WTC11 (cell line): ENCODE data around the gene TRNP1. TPM values are rescaled to one million over a fixed set of nuclear protein-coding genes. Genes with fewer than 3 reads are reported as not detected.

Experiments
- ATAC-seq: fragments of 200-7000 bp; cut with Tn5 transposase; 2 replicates; pipeline ENCODE4 v1.10.0; 2021; ENCODE audit warnings: mild to moderate bottlenecking, moderate library complexity
- CTCF ChIA-PET: fragments of 300-600 bp; sonication (Branson Sonifier 250); formaldehyde crosslinking; loops from one replicate; lab custom pipeline; 2021; ENCODE audit warnings: antibody characterized with exemption; lab: Charles Lee
- POLR2A ChIA-PET: fragments of 350-600 bp; sonication (Branson Sonifier 250); formaldehyde crosslinking; loops from one replicate; lab custom pipeline; 2021; ENCODE audit warnings: antibody characterized with exemption; lab: Charles Lee
- DNase-seq: peaks from one replicate; pipeline ENCODE4 v3.0.0; 2021; ENCODE audit warnings: low spot score
- H3K27ac Mint-ChIP-seq: 2 replicates; pipeline ENCODE4 v1.8.0; 2021; ENCODE audit warnings: mixed read lengths
- H3K27me3 Mint-ChIP-seq: 2 replicates; pipeline ENCODE4 v1.8.0; 2021; ENCODE audit warnings: low read depth, mild to moderate bottlenecking, moderate library complexity, mixed read lengths
- H3K36me3 Mint-ChIP-seq: 2 replicates; pipeline ENCODE4 v1.8.0; 2021; ENCODE audit warnings: mixed read lengths
- H3K4me1 Mint-ChIP-seq: 2 replicates; pipeline ENCODE4 v1.8.0; 2022; ENCODE audit warnings: mixed read lengths
- H3K4me3 Mint-ChIP-seq: 2 replicates; pipeline ENCODE4 v1.8.0; 2021; ENCODE audit warnings: mild to moderate bottlenecking, moderate library complexity, mixed read lengths
- H3K9me3 Mint-ChIP-seq: 2 replicates; pipeline ENCODE4 v1.8.0; 2021; ENCODE audit warnings: mixed read lengths
- CBFB ChIP-seq: sonication (generic); formaldehyde crosslinking; IDR thresholded peaks from 2 replicates; pipeline ENCODE4 v1.8.1; 2022; ENCODE audit warnings: mild to moderate bottlenecking, low read depth, missing genetic modification reagents
- GABPB1 ChIP-seq: sonication (generic); formaldehyde crosslinking; IDR thresholded peaks from 2 replicates; pipeline ENCODE4 v1.8.1; 2023; ENCODE audit warnings: mild to moderate bottlenecking, missing genetic modification reagents
- NR1H2 ChIP-seq: sonication (generic); formaldehyde crosslinking; IDR thresholded peaks from 2 replicates; pipeline ENCODE4 v1.9.0; 2021; ENCODE audit warnings: mild to moderate bottlenecking, moderate library complexity, missing genetic modification reagents
- NR2C2 ChIP-seq: sonication (generic); formaldehyde crosslinking; IDR thresholded peaks from 2 replicates; pipeline ENCODE4 v1.8.0; 2022; ENCODE audit warnings: mild to moderate bottlenecking, missing genetic modification reagents
- SMAD3 ChIP-seq: sonication (generic); formaldehyde crosslinking; IDR thresholded peaks from 2 replicates; pipeline ENCODE4 v1.8.0; 2022; ENCODE audit warnings: missing genetic modification reagents, mild to moderate bottlenecking, borderline replicate concordance
- SOX15 ChIP-seq: fragments of 250-450 bp; sonication (Bioruptor Pico); IDR thresholded peaks from 2 replicates; pipeline ENCODE4 v1.9.0; 2021; ENCODE audit warnings: mild to moderate bottlenecking
- TCF7 ChIP-seq: sonication (generic); formaldehyde crosslinking; IDR thresholded peaks from 2 replicates; pipeline ENCODE4 v1.8.0; 2022; ENCODE audit warnings: mild to moderate bottlenecking, low read depth, missing genetic modification reagents, moderate library complexity
- ZBTB21 ChIP-seq: sonication (generic); formaldehyde crosslinking; IDR thresholded peaks from 2 replicates; pipeline ENCODE4 v1.8.1; 2023; ENCODE audit warnings: mild to moderate bottlenecking, missing genetic modification reagents, borderline replicate concordance
- ZNF138 ChIP-seq: sonication (generic); formaldehyde crosslinking; conservative IDR thresholded peaks from 2 replicates; pipeline ENCODE4 v1.8.1; 2022; ENCODE audit warnings: mild to moderate bottlenecking, moderate library complexity, missing genetic modification reagents
- ZNF396 ChIP-seq: fragments of 250-450 bp; sonication (Bioruptor Pico); IDR thresholded peaks from 2 replicates; pipeline ENCODE4 v1.8.0; 2021; ENCODE audit warnings: mild to moderate bottlenecking, moderate library complexity, borderline replicate concordance
- ZNF416 ChIP-seq: fragments of 250-450 bp; sonication (Bioruptor Pico); IDR thresholded peaks from 2 replicates; pipeline ENCODE4 v1.9.0; 2021; ENCODE audit warnings: mild to moderate bottlenecking, inconsistent platforms
- total RNA-seq: library from RNA; stranded (reverse); gene quantifications from 3 replicates; pipeline ENCODE4 v1.2.3, GENCODE V29; 2021
- TF ChIP-seq, protein P1 (sequence below): sonication (generic); formaldehyde crosslinking; IDR thresholded peaks from 2 replicates; pipeline ENCODE4 v1.8.1; 2022; ENCODE audit warnings: missing genetic modification reagents, borderline replicate concordance
- TF ChIP-seq, protein P2 (sequence below): fragments of 250-450 bp; sonication (Bioruptor Pico); IDR thresholded peaks from 2 replicates; pipeline ENCODE4 v1.9.0; 2021; ENCODE audit warnings: mild to moderate bottlenecking
- TF ChIP-seq, protein P3 (sequence below): sonication (generic); formaldehyde crosslinking; IDR thresholded peaks from 2 replicates; pipeline ENCODE4 v1.8.1; 2022; ENCODE audit warnings: low read depth, mild to moderate bottlenecking, moderate library complexity, missing genetic modification reagents, borderline replicate concordance
- TF ChIP-seq, protein P4 (sequence below): sonication (generic); formaldehyde crosslinking; IDR thresholded peaks from 2 replicates; pipeline ENCODE4 v1.8.1; 2023; ENCODE audit warnings: mild to moderate bottlenecking, missing genetic modification reagents, moderate library complexity
- TF ChIP-seq, protein P5 (sequence below): sonication (generic); formaldehyde crosslinking; IDR thresholded peaks from 2 replicates; pipeline ENCODE4 v1.8.1; 2023; ENCODE audit warnings: mild to moderate bottlenecking, missing genetic modification reagents, moderate library complexity
- TF ChIP-seq, protein P6 (sequence below): fragments of 200-600 bp; IDR thresholded peaks from 2 replicates; pipeline ENCODE4 v1.8.0; 2022; ENCODE audit warnings: antibody characterized with exemption
- TF ChIP-seq, protein P7 (sequence below): sonication (generic); formaldehyde crosslinking; IDR thresholded peaks from 2 replicates; pipeline ENCODE4 v1.8.1; 2023; ENCODE audit warnings: mild to moderate bottlenecking, moderate library complexity, missing genetic modification reagents

Gene TRNP1
- total RNA-seq, 1 experiment from 2014 or later = 37.6 TPM

DNA sequence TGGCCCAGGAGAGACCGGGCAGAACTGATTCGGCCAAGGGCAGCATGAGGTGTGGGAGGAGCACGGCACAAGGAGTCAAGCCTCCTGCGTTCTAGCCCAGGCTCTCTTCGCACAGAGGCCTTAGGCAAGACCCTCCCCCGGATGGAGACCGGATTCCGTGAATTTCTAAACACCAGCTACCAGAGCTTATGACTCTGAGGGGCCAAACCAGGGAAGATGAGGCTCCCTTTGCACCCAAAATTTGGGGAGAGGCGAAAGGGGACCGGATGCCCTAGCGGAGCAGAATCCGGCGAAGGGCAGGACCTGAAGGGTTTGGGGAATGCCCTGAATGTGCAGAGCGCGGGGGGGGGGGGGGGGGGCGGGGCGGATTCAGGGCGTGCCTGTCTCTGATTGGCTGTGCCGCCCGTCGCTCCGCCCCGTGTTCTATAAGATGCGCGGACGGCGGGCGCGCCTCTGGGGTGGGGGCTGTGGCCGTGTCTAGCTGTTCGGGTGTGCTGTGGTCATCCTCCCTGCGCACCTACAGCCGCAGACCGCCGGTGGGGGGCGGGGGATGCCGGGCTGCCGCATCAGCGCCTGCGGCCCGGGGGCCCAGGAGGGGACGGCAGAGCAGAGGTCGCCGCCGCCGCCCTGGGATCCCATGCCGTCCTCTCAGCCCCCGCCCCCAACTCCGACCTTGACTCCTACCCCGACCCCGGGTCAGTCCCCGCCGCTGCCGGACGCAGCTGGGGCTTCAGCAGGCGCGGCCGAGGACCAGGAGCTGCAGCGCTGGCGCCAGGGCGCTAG is at the start of gene TRNP1 (continued):
- TF ChIP-seq, protein P1, sequence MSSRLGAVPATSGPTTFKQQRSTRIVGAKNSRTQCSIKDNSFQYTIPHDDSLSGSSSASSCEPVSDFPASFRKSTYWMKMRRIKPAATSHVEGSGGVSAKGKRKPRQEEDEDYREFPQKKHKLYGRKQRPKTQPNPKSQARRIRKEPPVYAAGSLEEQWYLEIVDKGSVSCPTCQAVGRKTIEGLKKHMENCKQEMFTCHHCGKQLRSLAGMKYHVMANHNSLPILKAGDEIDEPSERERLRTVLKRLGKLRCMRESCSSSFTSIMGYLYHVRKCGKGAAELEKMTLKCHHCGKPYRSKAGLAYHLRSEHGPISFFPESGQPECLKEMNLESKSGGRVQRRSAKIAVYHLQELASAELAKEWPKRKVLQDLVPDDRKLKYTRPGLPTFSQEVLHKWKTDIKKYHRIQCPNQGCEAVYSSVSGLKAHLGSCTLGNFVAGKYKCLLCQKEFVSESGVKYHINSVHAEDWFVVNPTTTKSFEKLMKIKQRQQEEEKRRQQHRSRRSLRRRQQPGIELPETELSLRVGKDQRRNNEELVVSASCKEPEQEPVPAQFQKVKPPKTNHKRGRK (CRISPR knock-in tag) = no peak
- TF ChIP-seq, protein P2, sequence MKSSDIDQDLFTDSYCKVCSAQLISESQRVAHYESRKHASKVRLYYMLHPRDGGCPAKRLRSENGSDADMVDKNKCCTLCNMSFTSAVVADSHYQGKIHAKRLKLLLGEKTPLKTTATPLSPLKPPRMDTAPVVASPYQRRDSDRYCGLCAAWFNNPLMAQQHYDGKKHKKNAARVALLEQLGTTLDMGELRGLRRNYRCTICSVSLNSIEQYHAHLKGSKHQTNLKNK = peak; percentile 88
- TF ChIP-seq ZNF396 (no peak), NR1H2 (CRISPR knock-in tag) (no peak), SMAD3 (CRISPR knock-in tag) (0 out of 2 replicates have a peak, but pooled peaks have one; percentile 54), NR2C2 (CRISPR knock-in tag) (0 out of 2 replicates have a peak, but pooled peaks have one; percentile 43), CBFB (no peak; the same call in 1 of the 2 replicates), TCF7 (CRISPR knock-in tag) (no peak), ZNF416 (peak; percentile 91; the same call in 1 of the 2 replicates), ZNF138 (CRISPR knock-in tag) (0 out of 2 replicates have a peak, but pooled peaks have one; percentile 59), GABPB1 (CRISPR knock-in tag) (peak; percentile 74)
- TF ChIP-seq, protein P3, sequence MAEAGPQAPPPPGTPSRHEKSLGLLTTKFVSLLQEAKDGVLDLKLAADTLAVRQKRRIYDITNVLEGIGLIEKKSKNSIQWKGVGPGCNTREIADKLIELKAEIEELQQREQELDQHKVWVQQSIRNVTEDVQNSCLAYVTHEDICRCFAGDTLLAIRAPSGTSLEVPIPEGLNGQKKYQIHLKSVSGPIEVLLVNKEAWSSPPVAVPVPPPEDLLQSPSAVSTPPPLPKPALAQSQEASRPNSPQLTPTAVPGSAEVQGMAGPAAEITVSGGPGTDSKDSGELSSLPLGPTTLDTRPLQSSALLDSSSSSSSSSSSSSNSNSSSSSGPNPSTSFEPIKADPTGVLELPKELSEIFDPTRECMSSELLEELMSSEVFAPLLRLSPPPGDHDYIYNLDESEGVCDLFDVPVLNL (CRISPR knock-in tag) = no peak
- TF ChIP-seq, protein P4, sequence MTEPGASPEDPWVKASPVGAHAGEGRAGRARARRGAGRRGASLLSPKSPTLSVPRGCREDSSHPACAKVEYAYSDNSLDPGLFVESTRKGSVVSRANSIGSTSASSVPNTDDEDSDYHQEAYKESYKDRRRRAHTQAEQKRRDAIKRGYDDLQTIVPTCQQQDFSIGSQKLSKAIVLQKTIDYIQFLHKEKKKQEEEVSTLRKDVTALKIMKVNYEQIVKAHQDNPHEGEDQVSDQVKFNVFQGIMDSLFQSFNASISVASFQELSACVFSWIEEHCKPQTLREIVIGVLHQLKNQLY (CRISPR knock-in tag) = no peak
- TF ChIP-seq, protein P5, sequence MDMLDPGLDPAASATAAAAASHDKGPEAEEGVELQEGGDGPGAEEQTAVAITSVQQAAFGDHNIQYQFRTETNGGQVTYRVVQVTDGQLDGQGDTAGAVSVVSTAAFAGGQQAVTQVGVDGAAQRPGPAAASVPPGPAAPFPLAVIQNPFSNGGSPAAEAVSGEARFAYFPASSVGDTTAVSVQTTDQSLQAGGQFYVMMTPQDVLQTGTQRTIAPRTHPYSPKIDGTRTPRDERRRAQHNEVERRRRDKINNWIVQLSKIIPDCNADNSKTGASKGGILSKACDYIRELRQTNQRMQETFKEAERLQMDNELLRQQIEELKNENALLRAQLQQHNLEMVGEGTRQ = peak; percentile 37
- TF ChIP-seq, protein P6, sequence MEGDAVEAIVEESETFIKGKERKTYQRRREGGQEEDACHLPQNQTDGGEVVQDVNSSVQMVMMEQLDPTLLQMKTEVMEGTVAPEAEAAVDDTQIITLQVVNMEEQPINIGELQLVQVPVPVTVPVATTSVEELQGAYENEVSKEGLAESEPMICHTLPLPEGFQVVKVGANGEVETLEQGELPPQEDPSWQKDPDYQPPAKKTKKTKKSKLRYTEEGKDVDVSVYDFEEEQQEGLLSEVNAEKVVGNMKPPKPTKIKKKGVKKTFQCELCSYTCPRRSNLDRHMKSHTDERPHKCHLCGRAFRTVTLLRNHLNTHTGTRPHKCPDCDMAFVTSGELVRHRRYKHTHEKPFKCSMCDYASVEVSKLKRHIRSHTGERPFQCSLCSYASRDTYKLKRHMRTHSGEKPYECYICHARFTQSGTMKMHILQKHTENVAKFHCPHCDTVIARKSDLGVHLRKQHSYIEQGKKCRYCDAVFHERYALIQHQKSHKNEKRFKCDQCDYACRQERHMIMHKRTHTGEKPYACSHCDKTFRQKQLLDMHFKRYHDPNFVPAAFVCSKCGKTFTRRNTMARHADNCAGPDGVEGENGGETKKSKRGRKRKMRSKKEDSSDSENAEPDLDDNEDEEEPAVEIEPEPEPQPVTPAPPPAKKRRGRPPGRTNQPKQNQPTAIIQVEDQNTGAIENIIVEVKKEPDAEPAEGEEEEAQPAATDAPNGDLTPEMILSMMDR = no peak
- TF ChIP-seq, protein P7, sequence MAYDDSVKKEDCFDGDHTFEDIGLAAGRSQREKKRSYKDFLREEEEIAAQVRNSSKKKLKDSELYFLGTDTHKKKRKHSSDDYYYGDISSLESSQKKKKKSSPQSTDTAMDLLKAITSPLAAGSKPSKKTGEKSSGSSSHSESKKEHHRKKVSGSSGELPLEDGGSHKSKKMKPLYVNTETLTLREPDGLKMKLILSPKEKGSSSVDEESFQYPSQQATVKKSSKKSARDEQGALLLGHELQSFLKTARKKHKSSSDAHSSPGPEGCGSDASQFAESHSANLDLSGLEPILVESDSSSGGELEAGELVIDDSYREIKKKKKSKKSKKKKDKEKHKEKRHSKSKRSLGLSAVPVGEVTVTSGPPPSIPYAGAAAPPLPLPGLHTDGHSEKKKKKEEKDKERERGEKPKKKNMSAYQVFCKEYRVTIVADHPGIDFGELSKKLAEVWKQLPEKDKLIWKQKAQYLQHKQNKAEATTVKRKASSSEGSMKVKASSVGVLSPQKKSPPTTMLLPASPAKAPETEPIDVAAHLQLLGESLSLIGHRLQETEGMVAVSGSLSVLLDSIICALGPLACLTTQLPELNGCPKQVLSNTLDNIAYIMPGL = 0 out of 2 replicates have a peak, but pooled peaks have one; percentile 22

DNA sequence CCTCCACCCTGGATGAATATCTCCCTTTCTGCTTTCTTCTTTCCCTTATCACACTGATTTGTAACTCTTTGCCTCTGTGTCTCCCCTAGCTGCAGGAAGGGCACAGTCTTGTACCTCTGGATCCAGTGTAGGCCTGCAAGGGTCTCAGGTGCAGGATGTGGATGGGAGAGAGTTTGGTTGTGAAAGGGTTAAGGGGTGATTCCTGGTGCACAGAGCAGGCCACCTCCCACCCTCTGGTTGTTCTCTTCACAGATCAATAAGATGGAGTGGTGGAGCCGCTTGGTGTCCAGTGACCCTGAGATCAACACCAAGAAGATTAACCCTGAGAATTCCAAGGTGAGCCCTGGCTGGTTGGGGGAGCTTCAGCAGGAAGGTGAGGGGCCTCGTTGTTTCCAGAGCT is 48.4 kb upstream of the TRNP1 start:
- POLR2A ChIA-PET = no interaction called here
- Mint-ChIP-seq H3K4me1 (no peaks in the 10 kb centered on the region), H3K4me3 (no peak overlapping the region), H3K27me3 (no peaks in the 10 kb centered on the region), H3K36me3 (peaks cover 47% of the 10 kb centered on the region), H3K9me3 (no peaks in the 10 kb centered on the region), H3K27ac (no peak overlapping the region; the same call in 1 of the 2 replicates)
- CTCF ChIA-PET = no interaction called here
- no peak for DNase-seq
- TF ChIP-seq SOX15 (no peak), ZBTB21 (no peak)
- ATAC-seq = no peak
